Right renal pelvis (tissue), 4 donors: ENCODE data around the gene TNNI2. TPM values are rescaled to one million over a fixed set of nuclear protein-coding genes. Genes with fewer than 3 reads are reported as not detected.
"Not testable (repeated sequence)": the region's sequence is repeated elsewhere in the genome, so short reads cannot be mapped to it uniquely, and the experiment has no call there.

Experiments used
- DNase-seq, 4 donors: peaks; one replicate each; pipeline ENCODE4 v3.0.0-alpha.2; 2013; ENCODE audit warnings: low read depth in 4 of 4, low spot score in 3 of 4, missing footprints in 1 of 4
- polyA plus RNA-seq, 4 donors: library from polyadenylated mRNA; unstranded; fragments of 120-200 nt; gene quantifications; one replicate each; pipeline ENCODE4 v1.2.1, GENCODE V29; 2013; ENCODE audit not compliant: insufficient read length in 4 of 4

Gene TNNI2
- under 1 TPM; 0.30 to 0.77 (median 0.49) TPM for polyA plus RNA-seq

DNA sequence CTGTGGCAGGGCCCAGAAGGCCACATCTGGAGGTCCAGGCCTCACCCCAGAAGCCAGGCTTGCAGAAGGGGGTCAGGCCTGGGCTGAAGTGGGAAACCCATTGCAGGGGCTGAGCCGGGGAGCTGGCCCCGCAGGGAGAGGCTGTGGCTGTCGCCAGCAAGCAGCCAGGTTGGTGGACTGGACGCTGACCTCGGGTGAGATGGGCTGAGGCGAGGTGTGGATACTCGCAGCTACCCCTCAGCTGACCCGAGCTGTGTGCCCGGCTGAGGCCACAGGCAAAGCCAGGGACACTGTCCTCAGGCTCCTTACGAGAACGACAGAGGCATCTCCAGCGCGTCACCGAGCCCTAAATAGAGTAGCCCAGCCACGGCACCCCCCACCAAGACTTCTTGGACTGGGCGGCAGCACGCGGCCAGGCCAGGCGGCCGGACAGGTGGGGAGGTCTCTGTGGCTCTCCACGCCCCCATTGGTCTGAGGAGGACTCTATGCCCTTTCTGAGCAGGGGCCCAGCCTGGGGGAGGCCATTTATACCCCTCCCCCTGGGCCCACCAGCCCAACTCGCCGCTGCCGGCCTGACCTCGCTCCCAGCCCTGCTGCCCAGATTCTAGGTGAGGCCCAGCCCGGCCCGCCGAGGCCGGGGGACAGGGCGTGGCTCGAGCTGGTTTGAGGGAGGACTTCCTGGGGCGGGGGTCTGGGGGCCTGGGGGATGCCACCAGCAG is at the start of gene TNNI2:
TNNI2 (plus strand) TSS at position 556 of the 719 bp plus-strand sequence. CDS start 716 bp downstream, outside the sequence.
- DNase-seq: no peak

DNA sequence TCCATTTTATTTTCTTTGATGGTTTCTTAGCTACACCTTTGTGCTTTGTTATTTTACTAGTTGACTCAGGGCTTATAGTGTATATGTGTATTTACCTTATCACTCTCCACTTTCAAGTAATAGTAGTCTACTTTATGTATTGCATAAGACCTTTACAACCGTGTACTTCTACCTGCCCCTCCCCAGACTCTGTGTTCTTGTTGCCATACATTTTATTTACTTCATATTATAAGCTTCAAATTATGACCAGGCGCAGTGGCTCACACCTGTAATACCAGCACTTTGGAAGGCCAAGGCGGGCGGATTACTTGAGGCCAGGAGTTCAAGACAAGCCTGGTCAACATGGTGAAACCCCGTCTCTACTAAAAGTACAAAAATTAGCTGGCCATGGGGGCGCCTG is 46.9 kb upstream of the TNNI2 start:
- DNase-seq: no peak

DNA sequence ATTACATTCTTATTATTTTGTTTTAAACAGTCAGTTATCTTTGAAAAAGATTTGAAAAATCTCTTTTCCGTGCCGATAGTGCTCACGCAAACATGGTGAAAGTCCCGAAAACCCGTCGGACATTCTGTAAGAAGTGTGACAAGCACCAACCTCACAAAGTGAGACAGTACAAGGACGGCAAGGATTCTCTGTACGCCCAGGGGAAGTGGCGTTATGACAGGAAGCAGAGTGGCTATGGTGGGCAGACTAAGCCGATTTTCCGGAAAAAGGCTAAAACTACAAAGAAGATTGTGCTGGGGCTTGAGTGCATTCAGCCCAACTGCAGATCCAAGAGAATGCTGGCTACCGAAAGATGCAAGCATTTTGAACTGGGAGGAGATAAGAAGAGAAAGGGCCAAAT is 46.3 kb upstream of the TNNI2 start:
- DNase-seq: no peak

DNA sequence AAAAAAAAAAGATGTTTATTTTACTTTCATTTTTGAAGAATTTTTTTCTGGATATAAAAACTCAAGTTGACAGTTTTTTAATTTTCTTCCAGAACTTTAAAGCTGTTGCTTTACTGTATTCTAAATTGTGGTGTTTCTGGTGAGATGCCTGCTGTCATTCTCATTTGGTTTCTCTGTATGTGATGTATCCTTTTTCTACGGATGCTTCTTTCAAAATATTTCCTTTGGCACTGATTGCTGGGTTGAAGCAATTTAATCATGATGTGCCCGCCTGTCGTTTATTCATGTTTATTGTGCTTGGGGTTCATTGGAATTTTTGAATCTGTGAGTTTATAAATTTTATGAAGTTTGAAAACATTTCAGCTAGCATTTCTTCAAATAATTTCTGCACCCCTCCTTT is 45.7 kb upstream of the TNNI2 start:
- no peak for DNase-seq

DNA sequence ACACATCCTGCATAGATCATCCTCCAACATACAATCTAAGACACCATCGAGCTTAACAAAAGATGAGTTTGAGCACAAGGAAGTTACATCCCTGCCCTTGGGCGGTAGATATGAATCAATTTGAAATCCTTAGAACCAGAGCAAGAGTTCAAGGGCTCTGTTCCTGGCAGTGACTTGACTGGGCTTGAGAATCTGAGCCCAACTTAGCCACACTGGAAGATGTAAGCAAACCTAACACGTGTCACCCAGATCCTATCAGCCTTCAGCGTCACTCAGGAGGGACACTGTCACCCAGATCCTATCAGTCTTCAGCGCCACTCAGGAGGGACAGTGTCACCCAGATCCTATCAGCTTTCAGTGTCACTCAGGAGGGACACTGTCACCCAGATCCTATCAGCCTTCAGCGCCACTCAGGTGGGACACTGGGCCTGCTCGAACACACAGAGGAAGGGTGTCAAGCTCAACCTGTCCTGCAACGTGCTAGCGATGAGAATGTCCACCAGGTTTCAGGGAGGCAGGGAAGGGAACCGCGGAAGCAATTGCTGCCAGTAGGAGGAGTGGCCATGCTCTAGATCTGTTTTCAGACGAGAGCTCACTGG is 42.3 kb upstream of the TNNI2 start:
- DNase-seq: no peak

DNA sequence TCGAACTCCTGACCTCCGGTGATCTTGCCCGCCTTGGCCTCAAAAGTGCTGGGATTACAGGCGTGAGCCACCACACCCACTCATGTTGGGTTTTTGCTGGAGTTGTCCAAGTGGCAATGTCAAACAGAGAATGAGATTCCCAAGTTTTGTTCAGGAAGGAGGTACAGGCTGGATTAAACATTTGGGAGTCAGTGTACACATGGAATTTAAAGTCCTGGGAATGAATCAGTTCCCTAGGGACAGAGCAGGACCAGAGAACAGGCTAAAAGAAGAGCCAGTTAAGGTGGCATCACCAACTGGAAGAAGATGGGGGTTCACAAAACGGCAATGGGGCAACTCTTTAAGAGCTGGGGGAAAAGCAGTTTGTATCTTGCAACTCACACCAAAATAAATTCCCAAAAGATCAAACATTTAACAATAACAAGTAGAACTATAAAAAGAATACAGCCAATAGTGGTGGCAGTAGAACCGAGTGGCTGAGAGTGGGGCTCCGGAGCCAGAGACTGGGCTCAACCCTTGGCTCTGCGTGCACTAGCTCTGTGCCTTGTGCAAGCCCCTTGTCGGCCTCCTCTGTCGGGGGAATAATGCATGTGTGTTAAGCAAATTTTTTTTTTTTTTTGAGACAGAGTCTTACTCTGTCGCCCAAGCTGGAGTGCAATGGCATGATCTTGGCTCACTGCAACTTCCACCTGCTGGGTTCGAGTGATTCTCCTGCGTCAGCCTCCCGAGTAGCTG is 41.2 kb upstream of the TNNI2 start:
- no peak for DNase-seq

DNA sequence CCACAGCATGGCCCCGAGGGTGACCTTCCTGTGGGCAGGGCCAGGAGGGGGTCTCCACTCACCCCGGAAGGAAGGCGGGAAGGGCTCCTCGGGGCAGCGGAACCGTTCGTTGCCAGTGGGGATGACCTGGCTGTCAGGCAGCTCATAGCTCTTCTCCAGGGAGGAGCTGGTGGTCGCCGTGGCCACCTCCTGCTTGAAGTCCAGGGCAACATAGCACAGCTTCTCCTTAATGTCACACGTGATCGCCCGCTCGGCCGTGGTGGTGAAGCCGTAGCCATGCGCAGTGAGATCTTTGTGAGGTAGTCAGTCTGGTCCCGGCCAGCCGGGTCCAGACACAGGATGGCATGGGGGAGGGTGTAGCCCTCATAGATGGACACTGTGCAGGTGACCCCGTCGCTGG is 35.5 kb upstream of the TNNI2 start:
- no peak for DNase-seq

DNA sequence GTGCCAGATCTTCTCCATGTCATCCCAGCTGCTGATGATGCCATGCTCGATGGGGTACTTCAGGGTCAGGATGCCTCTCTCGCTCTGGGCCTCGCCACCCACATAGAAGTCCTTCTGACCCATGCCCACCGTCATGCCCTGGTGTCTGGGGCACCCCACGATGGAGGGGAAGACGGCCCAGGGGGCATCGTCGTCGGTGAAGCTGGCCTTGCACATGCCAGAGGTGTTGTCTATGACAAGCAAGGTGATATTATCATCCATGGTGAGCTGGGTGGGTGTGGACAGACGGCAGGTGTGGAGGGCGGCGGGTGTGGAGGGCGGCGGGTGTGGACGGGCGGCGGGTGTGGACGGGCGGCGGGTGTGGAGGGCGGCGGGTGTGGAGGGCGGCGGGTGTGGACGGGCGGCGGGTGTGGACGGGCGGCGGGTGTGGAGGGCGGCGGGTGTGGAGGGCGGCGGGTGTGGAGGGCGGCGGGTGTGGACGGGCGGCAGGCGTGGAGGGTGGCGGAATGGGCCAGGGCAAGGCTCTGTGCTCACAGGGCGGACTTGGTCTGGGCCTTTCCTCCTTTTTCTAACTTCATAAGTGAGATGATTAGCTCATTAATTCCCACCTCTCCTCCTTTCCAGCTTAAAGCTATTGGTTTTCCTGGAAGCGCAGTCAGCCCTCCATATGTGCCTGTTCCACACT is 34.8 kb upstream of the TNNI2 start:
- not testable (repeated sequence) for DNase-seq

DNA sequence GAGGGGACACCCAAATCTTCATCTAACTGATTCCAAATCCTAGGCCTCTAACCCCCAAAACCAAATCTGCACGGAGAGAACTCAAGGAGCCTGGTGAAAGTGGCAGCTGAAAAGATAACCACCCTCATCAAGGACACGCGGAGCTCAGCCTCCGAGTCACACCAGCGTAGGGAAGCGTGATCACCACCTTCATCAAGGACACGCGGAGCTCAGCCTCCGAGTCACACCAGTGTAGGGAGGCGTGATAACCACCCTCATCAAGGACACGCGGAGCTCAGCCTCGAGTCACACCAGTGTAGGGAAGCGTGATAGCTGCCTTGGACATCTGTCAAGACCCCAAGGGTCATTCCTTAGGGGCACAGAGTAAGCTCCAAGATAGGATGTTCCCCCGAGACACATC is 33.3 kb upstream of the TNNI2 start:
- no peak for DNase-seq

DNA sequence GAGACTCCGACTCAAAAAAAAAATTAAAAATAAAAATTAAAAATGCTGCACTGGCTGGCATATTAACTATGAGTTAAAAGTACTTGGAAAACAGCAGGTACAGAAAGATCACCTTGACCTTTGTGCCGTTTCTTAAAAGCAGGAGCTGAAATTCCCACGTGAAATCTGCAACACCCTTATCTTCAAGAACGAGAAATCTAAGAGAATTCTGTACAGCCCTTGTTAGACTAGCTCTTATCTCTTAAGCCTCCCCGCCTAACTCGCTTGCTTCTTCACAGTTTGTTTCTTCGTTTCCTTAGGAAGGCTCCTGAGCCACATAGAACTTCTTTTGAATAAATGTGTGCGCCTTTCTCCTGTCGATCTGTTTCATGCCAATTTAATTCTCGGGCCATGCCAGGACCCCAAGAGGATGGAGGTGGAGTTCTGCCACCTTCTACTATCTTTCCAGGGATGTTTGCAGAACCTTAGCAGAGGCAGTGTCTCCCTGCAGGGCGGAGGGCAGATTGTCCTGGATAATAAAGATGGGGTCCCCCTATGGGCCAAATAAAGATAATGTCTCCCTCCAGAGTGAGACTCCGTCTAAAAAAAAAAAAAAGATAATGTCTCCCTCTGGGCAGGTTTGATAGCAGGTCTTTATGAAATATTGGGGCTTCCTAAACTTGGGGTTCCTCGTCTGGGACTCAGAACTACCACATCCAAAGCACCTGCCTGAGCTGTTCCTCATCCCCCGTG is 31.4 kb upstream of the TNNI2 start:
- no peak for DNase-seq

DNA sequence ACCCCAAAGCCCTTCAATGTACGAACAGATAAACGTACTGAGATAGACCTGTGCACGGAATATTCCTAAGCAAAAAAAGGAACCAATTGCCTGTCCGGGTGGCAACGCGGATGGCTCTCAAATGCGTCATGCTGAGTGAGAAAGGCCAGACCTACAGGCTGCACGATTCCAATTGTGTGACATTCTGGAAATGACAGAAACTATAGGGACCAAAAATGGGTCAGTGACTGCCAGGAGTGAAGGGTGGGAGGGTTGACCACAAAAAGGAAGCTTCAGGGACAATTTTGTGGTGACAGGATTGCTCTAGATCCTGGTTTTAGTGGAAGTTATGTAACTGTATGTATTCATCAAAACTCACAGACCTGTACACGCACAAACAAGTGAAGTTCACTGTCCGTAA is 28.0 kb upstream of the TNNI2 start:
- DNase-seq: no peak

DNA sequence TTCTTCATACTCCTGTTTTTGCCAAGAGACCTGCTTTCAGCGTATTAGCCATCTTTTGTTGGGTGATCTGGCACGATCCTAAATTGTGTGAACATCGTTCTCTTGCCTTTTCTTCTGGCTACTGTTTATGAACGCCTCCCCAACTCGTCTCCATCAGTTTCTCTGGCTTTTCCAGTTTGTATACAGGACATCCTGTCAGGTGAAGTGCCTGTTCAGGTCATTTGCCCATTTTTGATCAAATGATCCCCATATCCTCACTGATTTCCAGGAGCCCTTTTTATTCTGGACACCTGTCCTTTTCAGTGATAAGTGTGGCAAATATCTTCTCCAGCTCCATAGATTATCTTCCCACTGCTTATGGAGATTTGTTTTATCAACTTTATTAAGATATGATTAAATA is 26.5 kb upstream of the TNNI2 start:
- no peak for DNase-seq

DNA sequence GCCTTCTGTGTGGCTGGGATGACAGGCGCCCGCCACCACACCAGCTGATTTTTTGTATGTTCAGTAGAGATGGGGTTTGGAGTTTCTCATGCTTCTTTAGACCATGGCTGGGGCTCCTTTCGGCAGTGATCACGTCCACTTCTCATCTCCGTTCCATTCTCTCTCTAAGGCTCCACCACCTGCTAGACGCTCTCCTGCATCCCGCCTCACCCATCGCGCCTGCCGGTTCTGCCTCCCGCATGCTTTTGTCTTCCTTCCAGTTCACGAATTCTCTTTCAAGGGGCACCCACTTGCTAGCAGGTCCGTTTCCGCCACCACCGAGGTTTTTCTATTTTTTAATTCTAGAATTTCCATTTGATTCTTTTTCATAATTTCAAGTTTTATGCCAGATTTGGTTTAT is 26.0 kb upstream of the TNNI2 start:
- DNase-seq: no peak

DNA sequence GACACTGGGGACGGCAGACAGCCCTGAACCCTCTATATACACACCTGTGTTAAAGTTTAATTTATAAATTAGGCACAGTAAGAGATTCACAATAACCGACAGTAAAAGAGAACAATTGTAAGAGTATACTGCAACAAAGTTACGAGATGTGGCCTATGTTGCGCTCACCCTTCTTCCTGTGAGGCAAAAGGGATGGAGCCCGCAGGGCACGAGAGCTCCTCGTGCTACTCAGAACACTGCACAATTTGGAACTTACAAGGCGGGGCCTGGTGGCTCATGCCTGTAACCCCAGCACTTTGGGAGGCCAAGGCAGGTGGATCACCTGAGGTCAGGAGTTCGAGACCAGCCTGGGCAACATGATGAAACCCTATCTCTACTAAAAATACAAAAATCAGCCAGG is 25.4 kb upstream of the TNNI2 start:
- not testable (repeated sequence) for DNase-seq

DNA sequence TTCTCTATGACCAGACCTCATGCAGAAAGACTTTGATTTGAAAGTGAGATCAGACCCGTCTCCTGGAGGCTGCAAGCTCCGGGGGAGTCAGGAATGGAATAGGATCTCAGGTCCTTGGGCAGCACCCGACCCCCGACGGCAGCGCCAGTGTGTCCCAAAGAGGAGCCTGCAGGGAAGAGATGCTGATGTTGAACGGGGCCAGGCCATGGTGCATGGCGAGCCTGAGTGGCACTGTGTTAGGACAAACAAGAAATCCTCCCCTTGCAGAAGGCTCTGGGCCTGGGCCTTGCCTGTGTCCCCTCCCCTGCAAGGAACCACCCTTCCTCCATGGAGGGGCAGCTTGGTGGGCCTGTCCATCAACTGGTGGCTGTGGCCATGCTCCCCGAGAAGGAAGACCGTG is 24.1 kb upstream of the TNNI2 start:
- no peak for DNase-seq

DNA sequence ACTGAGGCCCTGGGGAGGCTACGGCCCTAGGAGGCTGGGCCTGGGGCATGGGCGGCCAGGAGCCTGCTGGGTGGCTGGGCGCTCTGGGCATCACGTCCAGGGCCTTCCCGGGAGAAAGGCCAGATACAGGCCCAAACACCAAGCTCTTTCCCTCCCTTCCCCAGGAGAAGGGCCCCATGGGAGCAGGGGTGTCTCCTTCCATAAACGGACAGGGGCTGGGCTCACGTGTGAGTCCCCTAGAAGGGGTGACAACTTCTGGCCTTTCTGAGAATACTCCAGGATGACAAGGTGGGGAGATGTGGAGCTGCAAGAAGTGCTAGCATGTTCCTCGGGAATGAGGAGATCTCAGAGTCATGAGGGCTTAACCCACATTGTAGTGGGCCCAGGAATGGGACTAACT is 23.5 kb upstream of the TNNI2 start:
- no peak for DNase-seq

DNA sequence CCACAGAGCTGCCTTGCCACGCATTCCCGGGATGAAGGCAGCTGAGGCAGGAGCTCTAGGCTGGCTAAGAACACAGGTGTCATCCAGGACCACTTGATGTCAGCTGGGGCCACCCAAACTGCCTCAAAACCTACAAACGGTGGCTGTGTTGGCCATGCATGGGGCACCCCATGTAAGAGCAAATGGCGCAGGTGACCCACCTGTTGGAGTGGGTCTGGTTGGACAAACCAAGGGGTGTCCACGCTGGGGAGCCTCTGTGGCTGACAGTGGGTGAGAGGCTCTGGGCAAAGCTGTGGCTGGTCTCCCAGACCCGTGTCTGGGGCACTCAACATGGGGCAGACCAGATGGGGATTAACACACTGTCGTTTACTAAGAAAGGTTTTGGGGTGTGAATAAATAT is 23.0 kb upstream of the TNNI2 start:
- DNase-seq: no peak

DNA sequence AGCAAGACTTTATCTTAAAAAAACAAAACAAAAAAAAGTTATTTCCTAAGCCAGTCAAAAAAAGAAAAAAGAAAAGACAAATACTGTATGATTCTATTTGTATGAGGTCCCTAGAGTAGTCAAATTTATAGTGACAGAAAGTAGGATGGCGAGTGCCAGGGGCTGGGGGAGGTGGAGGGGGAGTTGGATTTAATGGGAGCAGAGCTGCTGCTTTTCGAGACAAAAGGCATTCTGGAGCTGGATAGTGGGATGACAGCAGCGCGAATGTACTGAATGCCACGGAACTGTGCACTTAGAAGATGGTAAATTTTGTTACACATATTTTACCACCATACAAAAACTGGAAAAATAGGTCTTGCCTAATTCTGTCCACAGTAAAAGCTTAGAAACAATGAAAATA is 21.8 kb upstream of the TNNI2 start:
- DNase-seq: no peak

DNA sequence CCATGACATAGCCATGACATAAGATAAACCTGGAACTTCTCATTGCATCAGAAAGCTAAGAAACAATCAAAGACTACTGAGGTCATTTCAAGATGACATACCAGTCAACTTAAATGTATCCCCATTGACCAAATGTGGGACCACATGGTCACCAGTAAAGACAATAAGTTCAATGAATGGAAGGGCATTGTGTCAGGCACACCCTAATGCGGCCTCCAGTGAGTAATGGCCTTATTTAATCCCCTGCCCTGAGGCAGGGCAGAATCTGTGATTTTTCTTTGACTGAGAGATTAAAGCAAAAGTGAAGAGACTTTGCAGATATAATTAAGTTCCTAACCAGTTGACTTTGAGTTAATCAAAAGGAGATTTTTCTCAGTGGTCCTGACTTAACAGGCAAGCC is 21.3 kb upstream of the TNNI2 start:
- DNase-seq: no peak

DNA sequence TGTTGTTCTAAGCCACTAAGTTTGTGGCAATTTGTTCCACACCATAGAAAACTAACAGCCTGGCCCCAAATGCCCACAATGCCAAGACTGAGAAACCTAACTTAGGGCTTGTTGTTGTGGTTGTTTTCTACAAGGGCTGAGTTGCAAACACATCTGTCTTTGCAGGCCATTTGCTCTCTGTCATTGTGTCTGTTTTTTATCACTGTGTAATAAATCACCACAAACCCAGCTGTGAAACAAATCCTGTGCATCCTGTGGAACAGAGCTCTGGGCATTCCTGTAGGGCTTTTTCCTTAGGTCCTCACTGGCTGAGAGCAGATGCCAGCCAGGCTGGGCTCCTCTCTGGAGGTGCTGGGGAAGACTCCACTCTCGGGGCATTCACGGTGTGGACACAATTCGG is 19.7 kb upstream of the TNNI2 start:
- DNase-seq: no peak
